NAMALWA (cell line): ENCODE data around the gene GGCT.
"Not testable (repeated sequence)": the region's sequence is repeated elsewhere in the genome, so short reads cannot be mapped to it uniquely, and the experiment has no call there.

ENCODE experiments used
- DNase-seq: peaks from one replicate; pipeline ENCODE4 v3.0.0-alpha.2; 2015; ENCODE audit warnings: low spot score

Gene GGCT

GRCh38 chr7:30504301-30505173 is at the start of gene GGCT:
Gene GGCT (minus strand): TSS chr7:30504829. CDS start chr7:30504709, 120 bp downstream.
- peak; percentile 99 for DNase-seq

- DNase-seq, result no peak
Observed at GRCh38 chr7:30553546-30553945, 48.9 kb upstream of the GGCT start.

GRCh38 chr7:30553141-30553540 is 48.5 kb upstream of the GGCT start:
- DNase-seq, result no peak

- DNase-seq, result no peak
Observed at GRCh38 chr7:30552330-30552729, 47.7 kb upstream of the GGCT start.

- DNase-seq, result no peak
Observed at GRCh38 chr7:30549931-30550493, 45.4 kb upstream of the GGCT start.

- peak; percentile 69 for DNase-seq
Observed at GRCh38 chr7:30548845-30549244, 44.2 kb upstream of the GGCT start.

- no peak for DNase-seq
Observed at GRCh38 chr7:30546596-30546995, 42.0 kb upstream of the GGCT start.

GRCh38 chr7:30545791-30546555 is 41.3 kb upstream of the GGCT start:
- no peak for DNase-seq

- DNase-seq, result no peak
Observed at GRCh38 chr7:30543813-30544525, 39.3 kb upstream of the GGCT start.

- DNase-seq, result not testable (repeated sequence)
Observed at GRCh38 chr7:30543115-30543514, 38.5 kb upstream of the GGCT start.

GRCh38 chr7:30533886-30534285 is 29.3 kb upstream of the GGCT start:
- no peak for DNase-seq

- no peak for DNase-seq
Observed at GRCh38 chr7:30531286-30531685, 26.7 kb upstream of the GGCT start.

- DNase-seq, result no peak
Observed at GRCh38 chr7:30530373-30530772, 25.7 kb upstream of the GGCT start.

- DNase-seq, result no peak
Observed at GRCh38 chr7:30528779-30529178, 24.1 kb upstream of the GGCT start.

GRCh38 chr7:30527297-30527696 is 22.7 kb upstream of the GGCT start:
- DNase-seq, result not testable (repeated sequence)

- DNase-seq, result peak; percentile 72
Observed at GRCh38 chr7:30526163-30526562, 21.5 kb upstream of the GGCT start.

- DNase-seq, result no peak
Observed at GRCh38 chr7:30525429-30525828, 20.8 kb upstream of the GGCT start.

- DNase-seq, result no peak
Observed at GRCh38 chr7:30524545-30524944, 19.9 kb upstream of the GGCT start.

GRCh38 chr7:30523466-30523865 is 18.8 kb upstream of the GGCT start:
- no peak for DNase-seq

- no peak for DNase-seq
Observed at GRCh38 chr7:30522159-30522558, 17.5 kb upstream of the GGCT start.

- no peak for DNase-seq
Observed at GRCh38 chr7:30521532-30521931, 16.9 kb upstream of the GGCT start.

- DNase-seq, result no peak
Observed at GRCh38 chr7:30519122-30519521, 14.5 kb upstream of the GGCT start.
